ELF-1 (cell line): ENCODE data around the gene MGAM2.

Experiments used
- DNase-seq: peaks from one replicate; pipeline ENCODE4 v3.0.0-alpha.2; 2016; ENCODE audit warnings: low read depth, low spot score

The MGAM2 gene

DNA sequence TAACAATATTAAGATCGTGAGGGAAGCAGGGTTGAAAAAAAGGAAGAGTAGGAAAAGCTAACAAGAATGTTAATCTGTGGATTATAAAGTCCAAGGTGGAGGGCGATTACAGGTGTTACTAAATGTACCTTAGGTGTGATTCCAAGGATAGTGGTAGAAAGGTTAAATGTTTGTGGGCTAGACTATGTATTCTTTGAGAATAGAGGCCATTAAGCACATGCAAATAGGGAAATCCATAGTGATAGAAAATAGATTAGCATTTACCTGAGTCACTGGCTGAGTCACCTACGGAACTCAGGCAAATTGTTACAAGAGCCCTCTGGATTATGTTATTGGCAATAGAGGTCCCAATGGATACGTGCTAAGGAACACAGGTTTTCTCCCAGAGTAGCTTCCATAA is 9.0 kb downstream of the MGAM2 start:
- no peak for DNase-seq

DNA sequence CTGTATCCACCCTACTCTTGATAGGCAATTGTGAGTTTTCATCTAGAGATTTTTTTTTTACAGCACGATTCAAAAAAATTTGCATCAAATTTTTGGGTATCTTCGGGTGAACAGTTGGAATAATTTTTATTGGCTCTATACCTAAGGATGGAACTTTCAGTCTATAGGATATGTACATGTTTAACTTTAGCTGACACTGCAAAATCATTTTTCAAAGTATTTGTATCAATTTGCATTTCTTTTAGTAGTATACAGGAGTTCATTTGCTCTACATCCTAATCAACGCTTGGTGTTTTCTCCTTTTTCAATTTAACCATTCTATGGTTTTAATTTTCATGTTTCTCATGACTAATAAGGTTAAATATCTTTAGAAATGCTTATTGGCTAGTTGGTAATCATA is 11.7 kb downstream of the MGAM2 start:
- no peak for DNase-seq

DNA sequence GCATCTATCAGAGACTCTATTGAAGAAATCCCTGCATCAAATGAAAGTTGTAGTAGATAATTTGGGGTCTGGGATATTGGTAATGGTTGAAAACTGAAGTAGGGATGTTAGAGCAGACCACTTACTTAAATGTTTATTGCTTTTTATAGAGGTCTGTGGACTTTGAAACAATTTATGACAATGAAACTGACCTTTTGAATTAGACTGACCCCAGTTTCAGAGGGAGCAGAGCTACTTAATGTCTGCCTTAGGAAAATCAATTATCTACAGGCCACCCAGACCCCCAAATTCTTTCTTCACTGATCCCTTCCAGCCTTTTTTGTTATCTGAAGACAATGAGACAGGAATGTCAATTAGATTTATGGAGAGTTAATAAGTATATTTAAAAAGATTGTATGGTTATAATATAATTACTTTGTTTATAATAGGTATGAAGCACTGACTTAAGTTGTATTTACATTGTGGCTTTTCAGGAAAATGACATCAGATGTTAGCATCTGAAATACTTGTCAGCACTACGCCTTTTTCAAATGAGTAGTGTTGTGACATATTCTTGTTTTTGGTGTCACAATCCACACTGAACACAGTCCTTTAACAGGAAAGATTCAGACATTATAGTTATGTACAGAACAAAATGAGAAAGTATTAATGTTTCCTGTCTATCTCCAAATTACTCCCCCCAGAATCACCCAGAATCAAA is 13.9 kb downstream of the MGAM2 start:
- DNase-seq: no peak

DNA sequence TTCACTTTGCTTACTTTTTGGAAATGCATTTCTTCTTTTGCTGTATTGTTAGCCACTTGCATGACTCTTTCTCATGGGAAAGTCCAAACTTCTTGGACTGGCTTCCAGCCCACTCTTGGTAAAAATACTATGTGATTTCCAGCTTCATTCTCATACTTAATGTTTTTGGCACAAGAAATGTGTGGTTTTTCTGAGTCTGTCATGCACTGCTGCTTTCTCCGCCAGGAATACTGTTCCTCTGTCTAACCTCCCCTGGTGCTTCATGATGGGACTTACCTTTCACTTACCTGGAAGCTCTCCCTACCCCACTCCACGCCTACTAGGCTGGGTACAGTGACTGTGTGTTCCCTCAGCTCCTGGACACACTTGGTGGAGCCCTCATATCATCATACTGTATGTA is 18.7 kb downstream of the MGAM2 start:
- no peak for DNase-seq

DNA sequence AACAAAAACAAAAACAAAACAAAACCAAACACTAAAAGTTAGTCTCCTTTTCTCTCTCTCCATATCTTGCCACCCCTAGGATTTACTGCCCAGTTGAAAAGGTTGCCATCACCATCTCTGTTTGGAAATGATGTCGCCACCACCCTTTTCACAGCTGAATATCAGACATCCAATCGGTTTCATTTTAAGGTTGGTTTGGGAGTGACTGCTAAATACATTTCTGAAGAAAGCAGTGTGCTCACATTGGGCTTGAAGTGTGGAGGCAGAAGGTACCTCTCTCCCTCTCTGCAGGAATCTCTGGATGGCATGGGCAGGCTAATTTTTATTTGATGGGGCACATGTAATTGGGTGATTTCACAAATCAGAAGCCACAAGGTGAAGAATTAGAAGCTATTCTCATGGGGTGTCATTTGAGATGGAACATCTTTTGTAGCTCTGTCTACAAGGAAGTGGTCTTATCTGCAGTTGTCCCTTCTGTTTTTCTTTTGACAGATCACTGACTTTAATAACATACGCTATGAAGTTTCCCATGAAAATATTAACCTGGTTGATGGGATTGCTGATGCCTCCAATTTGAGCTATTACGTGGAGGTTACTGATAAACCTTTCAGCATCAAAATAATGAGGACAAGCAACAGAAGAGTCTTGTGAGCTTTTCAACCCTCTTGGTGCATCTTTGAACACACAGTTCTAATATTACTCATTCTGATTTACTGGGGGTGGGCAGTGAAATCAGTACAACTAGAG is 20.1 kb downstream of the MGAM2 start:
- no peak for DNase-seq

DNA sequence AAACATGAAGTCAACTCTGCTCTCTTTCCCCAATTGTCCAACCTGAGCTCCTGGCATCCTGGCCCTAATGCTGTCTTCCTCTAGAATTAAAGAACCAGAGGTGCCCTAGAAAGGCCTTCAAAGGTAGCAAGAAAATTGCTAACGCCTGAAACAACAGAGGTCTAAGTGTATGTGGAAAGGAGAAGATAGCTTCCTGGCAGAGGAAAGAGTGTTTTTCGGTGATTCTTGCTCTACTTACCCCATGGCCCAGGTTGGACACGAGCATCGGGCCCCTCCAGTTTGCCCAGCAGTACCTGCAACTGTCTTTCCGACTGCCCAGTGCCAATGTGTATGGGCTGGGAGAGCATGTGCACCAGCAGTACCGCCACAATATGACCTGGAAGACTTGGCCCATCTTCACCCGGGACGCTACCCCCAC is 22.2 kb downstream of the MGAM2 start:
- peak; percentile 4 for DNase-seq

DNA sequence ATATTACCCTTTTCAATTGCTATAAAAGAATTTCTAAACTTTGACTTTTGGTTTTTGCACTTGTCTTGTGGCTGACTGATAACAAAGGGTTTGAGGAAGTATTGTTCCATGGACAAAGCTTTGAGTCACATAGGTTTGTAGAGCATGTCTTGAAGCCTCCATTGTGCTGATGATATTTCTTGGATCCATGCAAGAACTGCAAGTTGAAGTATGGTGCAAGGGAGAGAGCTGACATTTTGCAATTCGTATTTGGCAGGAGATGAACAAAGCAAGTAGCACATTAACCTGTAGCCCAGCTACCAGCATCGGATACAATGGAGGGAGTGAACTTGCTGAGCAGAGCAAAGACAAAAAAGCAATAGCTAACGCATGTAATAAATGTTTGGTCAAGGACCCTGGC is 23.4 kb downstream of the MGAM2 start:
- DNase-seq: no peak

DNA sequence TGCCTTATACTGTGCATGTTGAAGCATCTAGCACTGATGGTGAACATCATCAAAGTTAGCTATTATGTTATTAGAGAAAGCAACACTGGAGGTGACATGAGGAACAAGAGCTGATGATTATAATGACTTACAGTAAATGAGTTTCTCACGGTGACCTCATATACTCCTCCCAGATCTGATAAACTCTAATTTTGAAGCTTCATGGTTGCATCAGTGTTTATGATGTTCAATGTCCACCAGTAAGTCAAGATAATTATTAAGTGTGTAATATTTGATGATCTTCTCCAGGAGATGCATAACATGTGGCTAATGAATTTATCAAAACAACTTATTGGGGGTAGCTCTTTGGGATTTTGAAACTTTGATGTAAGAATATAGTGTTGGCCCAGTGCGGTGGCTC is 27.5 kb downstream of the MGAM2 start:
- DNase-seq: no peak

DNA sequence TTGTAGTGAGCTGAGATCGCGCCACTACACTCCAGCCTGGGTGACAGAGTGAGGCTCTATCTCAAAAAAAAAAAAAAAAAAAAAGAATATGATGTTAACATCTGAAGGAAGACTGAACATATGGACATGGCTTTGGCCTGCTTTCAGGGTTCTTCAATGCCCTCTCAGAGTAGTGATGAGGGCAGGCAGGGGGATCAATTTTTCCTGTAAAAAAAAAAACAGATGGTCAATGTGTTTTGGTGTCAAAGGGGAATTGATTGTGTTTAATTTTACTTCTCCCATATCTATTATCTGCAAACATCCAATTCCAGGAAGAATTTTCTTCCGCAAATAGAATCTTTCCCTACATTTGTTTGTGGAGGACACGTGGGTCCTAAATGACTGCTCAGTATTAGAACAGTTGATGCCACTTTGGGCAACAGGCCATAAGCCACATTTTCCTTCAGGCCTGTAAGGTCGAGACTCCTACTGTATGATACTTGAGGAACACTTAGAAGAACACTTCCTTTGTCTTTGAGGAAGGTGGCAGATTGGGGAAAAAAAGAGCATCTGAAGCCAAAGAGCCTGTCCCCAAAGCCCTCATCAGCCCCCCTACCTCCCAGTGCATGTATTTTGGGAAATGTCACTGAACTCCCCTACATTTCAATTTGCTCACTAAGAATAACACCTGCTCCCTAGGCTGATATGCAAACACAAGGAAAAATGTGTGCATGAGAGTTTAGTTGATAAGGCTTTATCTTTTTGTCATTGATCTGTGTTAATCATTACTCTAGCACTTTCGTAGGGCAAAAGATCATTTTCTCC is 28.3 kb downstream of the MGAM2 start:
- DNase-seq: no peak

DNA sequence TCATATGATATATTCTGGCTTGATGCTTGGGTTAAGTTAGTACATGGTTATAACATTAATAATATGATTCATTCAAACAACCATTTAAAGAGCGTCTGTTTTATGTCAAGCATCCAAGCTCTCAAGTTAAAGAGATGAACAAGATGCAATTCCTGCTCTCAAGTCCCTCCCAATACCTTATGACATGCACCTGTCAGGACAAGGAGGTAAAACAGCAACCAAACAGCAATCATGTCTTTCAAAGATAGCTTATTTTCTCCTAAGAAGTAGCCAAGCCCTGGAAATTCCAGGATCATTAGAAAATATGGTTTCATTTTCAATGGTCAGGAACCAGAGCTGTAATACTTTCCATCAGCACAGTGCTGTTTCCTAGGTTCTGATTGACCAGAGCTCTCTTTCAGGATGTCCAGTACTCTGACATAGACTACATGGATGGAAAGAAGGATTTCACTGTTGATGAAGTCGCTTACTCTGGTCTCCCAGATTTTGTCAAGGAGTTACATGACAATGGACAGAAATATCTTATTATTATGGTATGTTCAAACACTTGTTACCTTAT is 29.0 kb downstream of the MGAM2 start:
- no peak for DNase-seq

DNA sequence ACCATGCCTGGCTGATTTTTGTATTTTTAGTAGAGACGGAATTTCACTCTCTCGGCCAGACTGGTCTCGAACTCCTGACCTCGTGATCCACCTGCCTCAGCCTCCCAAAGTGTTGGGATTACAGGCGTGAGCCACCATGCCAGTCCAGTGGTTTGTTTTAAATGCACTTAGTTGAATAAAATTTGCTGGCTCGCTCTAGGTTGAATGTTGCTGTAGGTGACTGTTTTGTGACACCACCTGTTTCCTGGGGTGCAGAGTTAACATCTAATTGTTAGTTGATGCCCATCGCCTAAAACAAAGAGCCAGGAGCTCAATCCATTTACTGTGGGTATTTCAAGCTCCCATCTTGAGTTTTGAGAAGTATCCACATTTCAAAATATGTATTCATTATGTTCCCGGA is 31.2 kb downstream of the MGAM2 start:
- DNase-seq: no peak

DNA sequence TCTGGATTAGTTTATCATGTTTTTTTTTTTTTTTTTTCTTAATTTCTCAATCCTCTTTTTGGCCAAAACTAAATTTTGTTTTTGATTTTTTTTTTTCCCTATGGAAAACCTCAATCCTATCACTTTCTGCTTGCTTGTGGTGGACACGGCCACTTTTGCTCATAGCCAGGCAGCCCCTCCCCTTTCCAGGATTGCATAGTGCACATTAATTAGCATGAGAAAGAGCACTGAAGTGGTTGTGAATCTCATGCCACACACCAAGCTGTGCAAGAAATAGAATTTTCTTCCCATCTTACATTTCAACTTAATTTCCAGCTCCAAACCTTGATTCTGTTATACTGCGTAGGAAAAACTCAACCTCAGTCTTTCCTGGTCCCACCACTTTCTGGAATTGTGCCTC is 34.6 kb downstream of the MGAM2 start:
- no peak for DNase-seq

DNA sequence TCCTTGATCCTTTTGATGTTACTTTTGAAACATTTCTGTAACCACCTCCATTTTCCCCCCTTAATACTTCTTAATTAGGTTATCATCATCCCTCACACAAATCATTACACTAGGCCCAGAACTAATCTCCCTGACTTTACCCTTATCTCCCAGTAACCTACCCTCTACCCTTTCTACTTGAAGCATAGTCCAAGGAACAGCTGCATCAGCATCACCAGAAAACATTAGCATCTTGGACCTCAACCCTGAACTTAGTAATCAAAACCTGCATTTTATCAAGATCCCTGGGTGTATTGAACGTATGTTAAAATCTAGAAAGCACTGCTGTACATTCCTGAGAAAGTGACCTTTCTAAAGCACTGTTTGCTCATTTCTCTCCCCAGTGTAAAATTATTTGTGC is 38.8 kb downstream of the MGAM2 start:
- DNase-seq: no peak

DNA sequence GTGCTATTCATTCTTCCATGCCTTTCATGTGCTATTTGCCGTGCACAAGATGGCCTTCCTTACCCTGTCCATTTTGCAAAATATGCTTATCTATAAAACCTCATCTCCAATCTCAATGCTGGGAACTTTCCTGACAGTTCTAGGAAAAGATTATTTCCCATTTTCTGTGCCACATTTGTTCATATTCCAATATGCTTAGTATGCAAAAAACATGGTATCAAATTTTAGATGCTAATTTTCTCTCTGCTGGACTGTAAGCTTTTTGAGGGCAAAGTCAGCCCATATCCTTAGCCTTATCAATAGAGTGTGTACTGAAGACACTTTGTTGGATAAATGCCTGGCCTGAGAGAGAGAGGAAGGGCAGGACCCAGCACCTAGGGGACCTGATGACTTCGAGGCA is 39.4 kb downstream of the MGAM2 start:
- no peak for DNase-seq

DNA sequence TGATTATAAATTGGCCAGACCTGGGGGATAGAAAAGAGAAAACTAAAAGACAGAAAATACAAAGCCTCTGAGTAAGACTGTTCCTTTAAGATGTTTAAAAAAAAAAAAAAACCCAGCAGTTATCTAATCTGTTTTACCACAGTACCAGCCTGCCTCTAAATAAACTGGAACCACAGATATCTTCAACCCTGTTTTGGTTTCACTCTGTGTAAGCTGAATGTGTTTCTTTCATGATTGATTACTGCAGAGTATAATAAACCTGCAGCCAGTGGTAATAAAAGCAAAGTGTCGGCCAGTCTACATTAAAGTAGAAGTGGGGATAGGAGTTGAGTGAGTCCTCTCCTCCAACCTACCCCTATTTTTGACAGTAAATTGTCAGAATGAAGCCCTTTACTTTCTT is 40.6 kb downstream of the MGAM2 start:
- DNase-seq: no peak

DNA sequence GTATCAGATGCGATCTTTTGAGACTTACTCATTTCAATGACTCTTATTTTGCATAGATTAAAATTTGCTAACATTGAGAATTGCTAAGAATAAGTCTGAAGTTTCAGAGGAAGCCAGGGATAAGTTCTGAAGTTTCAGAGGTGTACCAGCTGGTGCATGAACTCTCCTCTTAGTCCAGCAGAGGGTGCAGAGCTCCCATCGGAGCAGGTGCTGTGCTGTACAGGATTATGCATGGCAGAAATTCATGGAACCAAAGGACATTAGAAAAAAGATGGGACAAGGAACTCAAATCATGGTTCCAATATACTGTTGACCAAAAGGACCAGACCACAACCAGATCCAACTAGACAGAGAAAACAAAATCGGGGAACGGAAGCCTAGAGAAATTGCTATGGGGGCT is 41.9 kb downstream of the MGAM2 start:
- DNase-seq: no peak

DNA sequence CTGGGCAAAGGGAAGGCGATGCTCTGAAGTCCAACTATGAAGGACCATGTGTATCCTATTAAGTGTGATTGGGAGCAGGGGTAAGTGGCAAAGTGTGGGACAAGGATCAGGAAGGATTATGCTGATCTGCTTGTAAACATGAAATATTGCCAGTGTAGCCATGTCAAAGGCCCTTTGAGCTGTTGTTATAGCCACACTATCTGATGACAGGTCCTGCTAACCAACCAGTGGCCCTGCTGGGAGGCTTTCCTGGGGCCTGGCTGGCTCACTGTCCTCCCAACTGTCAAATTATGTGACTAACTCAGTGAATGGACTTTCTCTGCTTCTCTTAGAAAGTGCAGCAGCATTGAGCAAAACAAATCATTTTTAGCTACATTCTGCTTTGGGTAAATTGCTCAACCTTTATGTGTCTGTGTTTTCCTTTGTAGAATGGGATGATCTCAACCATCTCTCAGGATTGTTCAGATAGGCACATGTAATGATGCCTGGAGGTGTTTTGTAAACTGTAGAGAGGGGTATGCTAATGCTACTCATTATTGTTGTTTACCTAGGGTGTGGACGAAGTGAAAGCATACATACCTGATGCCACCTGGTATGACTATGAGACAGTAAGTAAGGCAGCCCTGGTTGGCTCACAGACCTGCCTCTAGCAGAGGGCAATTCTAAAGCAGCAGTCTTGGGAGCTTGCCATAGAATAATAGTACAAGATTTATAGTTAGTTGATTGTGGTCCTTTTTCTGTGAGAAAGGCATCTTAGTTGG is 47.4 kb downstream of the MGAM2 start:
- no peak for DNase-seq

DNA sequence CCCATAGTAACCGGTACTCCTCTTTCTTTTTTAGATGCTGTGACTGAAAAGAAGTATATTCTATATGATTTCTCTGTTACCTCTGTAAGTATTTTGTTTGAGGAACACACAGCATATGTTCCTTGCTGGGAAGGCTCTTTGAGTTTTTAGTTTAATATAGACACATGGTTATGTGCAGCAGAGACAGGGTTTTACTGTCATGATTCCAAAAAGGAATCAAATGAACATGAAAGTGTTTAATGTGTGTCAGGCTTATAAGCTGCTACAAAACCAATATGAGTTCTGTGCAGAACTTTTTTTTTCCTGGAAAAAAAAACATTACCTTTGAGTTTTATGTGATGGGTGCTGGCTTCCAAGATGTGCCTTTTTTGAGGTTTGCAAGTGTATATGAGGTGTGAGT is 50.4 kb downstream of the MGAM2 start:
- DNase-seq: no peak

DNA sequence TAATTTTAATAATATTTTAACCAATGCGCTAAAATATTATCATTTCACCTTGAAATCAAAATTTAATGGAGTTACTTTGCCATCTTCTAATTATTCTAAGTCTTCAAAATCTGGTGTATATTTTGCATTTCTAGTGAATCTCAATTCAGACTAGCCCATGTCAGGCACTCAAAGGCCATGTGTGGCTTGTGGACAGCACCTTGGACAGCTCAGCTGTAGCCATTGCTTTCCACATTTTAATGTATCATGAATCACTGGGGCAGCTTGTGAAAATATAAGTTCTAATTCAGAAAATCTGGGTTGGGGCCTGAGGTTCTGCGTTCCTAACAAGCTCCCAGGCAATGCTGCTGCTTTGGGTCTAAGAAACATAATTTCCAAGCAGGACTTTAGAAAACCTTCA is 57.2 kb downstream of the MGAM2 start:
- DNase-seq: no peak

DNA sequence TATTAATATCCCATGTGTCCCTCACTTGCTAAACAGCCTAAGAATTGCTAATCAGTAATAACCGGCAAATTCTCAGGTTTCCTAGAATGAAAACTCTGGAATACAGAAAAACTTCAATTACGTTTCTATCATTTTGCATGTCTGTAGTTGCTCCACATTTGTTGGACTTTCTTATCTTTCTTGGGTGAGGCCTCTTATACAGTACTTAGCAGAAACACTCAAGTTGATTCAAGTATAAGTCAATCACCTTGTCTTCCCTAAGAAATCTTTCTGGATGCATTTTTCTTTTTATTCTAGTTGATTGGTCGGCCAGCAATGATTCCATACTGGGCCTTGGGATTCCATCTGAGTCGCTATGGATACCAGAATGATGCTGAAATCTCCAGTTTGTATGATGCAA is 61.4 kb downstream of the MGAM2 start:
- no peak for DNase-seq

DNA sequence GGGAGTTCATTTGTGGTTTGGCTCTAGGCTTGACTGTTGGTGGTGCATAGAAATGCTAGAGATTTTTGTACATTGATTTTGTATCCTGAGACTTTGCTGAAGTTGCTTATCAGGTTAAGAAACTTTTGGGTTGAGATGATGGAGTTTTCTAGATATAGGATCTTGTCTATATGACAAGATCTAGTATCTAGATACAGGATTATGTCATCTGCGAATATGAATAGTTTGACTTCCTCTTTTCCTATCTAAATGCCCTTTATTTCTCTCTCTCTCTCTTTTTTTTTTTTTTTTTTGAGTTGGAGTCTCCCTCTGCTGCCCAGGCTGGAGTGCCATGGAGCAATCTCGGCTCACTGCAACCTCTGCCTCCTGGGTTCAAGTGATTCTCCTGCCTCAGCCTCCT is 62.9 kb downstream of the MGAM2 start:
- DNase-seq: no peak

DNA sequence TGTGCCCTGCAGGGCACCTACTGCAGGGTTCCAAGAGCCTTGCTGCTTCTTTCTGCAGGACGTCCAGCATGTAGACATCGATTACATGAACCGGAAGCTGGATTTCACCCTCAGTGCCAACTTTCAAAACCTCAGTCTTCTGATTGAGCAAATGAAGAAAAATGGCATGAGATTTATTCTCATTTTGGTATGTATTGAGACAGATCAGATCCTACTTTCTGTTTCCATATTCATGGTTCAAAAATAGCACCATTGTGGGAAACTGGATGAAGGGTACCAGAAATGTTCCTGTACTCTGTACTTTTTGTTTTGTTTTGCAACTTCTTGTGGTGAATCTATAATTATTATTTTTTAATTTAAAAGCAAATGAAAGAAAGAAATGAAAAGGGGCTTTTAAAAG is 64.1 kb downstream of the MGAM2 start:
- no peak for DNase-seq
